ENCODE results near the gene IL18R1.
"Not testable (repeated sequence)": the region's sequence is repeated elsewhere in the genome, so short reads cannot be mapped to it uniquely, and the experiment has no call there.

The IL18R1 gene

GRCh38 chr2:102355526-102356380 lies at the start of gene IL18R1:
Gene IL18R1 (plus strand): TSS chr2:102355796. CDS start chr2:102362661, 6,865 bp downstream.
- DNase-seq, result peak; percentile 28 to 48

- DNase-seq, result no peak
Observed at GRCh38 chr2:102306125-102306524, 49.5 kb upstream of the IL18R1 start.

- DNase-seq, result no peak
Observed at GRCh38 chr2:102310964-102311640, 44.5 kb upstream of the IL18R1 start, which contains the start of gene IL1RL1. Gene IL1RL1 (plus strand): TSS chr2:102311563. CDS start chr2:102338265, 26,702 bp downstream.

- no peak for DNase-seq
Observed at GRCh38 chr2:102313025-102313424, 42.6 kb upstream of the IL18R1 start.

- DNase-seq, result no peak
Observed at GRCh38 chr2:102313471-102313870, 42.1 kb upstream of the IL18R1 start.

GRCh38 chr2:102313950-102314349 lies 41.6 kb upstream of the IL18R1 start:
- no peak for DNase-seq

GRCh38 chr2:102315921-102316320 lies 39.7 kb upstream of the IL18R1 start:
- DNase-seq, result no peak

GRCh38 chr2:102317715-102318114 lies 37.9 kb upstream of the IL18R1 start:
- DNase-seq, result no peak

- DNase-seq, result no peak
Observed at GRCh38 chr2:102318437-102318836, 37.2 kb upstream of the IL18R1 start.

GRCh38 chr2:102321941-102322719 lies 33.5 kb upstream of the IL18R1 start:
- no peak for DNase-seq

- not testable (repeated sequence) for DNase-seq
Observed at GRCh38 chr2:102324914-102325313, 30.7 kb upstream of the IL18R1 start.

- DNase-seq, result no peak
Observed at GRCh38 chr2:102331311-102331980, 24.1 kb upstream of the IL18R1 start.

GRCh38 chr2:102334486-102334885 lies 21.1 kb upstream of the IL18R1 start:
- DNase-seq, result no peak

GRCh38 chr2:102335871-102336366 lies 19.7 kb upstream of the IL18R1 start:
- no peak for DNase-seq

- DNase-seq, result no peak
Observed at GRCh38 chr2:102336502-102336945, 19.1 kb upstream of the IL18R1 start.

GRCh38 chr2:102337012-102337411 lies 18.6 kb upstream of the IL18R1 start:
- no peak for DNase-seq

- DNase-seq, result no peak
Observed at GRCh38 chr2:102337481-102338386, 17.9 kb upstream of the IL18R1 start.

- DNase-seq, result no peak
Observed at GRCh38 chr2:102340778-102341177, 14.8 kb upstream of the IL18R1 start.

GRCh38 chr2:102342888-102343287 lies 12.7 kb upstream of the IL18R1 start:
- no peak for DNase-seq

GRCh38 chr2:102344397-102344796 lies 11.2 kb upstream of the IL18R1 start:
- DNase-seq, result no peak

GRCh38 chr2:102345329-102345920 lies 10.2 kb upstream of the IL18R1 start:
- DNase-seq, result no peak
